ENCODE results near the gene JAZF1.

Gene JAZF1

GRCh38 chr7:28008911-28009310, 171.7 kb downstream of the JAZF1 start:
- no peak for DNase-seq (ENCODE audit: low spot score)

- no peak for DNase-seq (ENCODE audit: low spot score)
These were observed 172.4 kb downstream of the JAZF1 start for GRCh38 chr7:28008171-28008570.

- DNase-seq (ENCODE audit: low spot score), result no peak
These were observed 174.1 kb downstream of the JAZF1 start for GRCh38 chr7:28006491-28006890.

GRCh38 chr7:28005847-28006231, 174.8 kb downstream of the JAZF1 start:
- DNase-seq (ENCODE audit: low spot score), result no peak

- no peak for DNase-seq (ENCODE audit: low spot score)
These were observed 175.3 kb downstream of the JAZF1 start for GRCh38 chr7:28005075-28005846.

GRCh38 chr7:28003408-28003807, 177.2 kb downstream of the JAZF1 start:
- DNase-seq (ENCODE audit: low spot score), result no peak

GRCh38 chr7:28002638-28003037, 178.0 kb downstream of the JAZF1 start:
- DNase-seq (ENCODE audit: low spot score), result no peak

GRCh38 chr7:28001896-28002295, 178.7 kb downstream of the JAZF1 start:
- no peak for DNase-seq (ENCODE audit: low spot score)

- DNase-seq (ENCODE audit: low spot score), result no peak
These were observed 180.8 kb downstream of the JAZF1 start for GRCh38 chr7:27999829-28000228.

GRCh38 chr7:27998382-27998781, 182.2 kb downstream of the JAZF1 start:
- DNase-seq (ENCODE audit: low spot score), result no peak

- no peak for DNase-seq (ENCODE audit: low spot score)
These were observed 183.3 kb downstream of the JAZF1 start for GRCh38 chr7:27997188-27997707.

GRCh38 chr7:27996141-27996540, 184.5 kb downstream of the JAZF1 start:
- DNase-seq (ENCODE audit: low spot score), result no peak

- DNase-seq (ENCODE audit: low spot score), result no peak
These were observed 185.4 kb downstream of the JAZF1 start for GRCh38 chr7:27995228-27995627.

GRCh38 chr7:27994639-27995038, 186.0 kb downstream of the JAZF1 start:
- no peak for DNase-seq (ENCODE audit: low spot score)

GRCh38 chr7:27992755-27993493, 187.7 kb downstream of the JAZF1 start:
- DNase-seq (ENCODE audit: low spot score), result no peak

- no peak for DNase-seq (ENCODE audit: low spot score)
These were observed 188.5 kb downstream of the JAZF1 start for GRCh38 chr7:27992097-27992496.

GRCh38 chr7:27991006-27991528, 189.5 kb downstream of the JAZF1 start:
- no peak for DNase-seq (ENCODE audit: low spot score)

- DNase-seq (ENCODE audit: low spot score), result no peak
These were observed 204.1 kb downstream of the JAZF1 start for GRCh38 chr7:27976531-27976930.

- DNase-seq (ENCODE audit: low spot score), result no peak
These were observed 207.0 kb downstream of the JAZF1 start for GRCh38 chr7:27973625-27974024.

GRCh38 chr7:27972276-27972675, 208.3 kb downstream of the JAZF1 start:
- no peak for DNase-seq (ENCODE audit: low spot score)

GRCh38 chr7:27971171-27971812, 209.3 kb downstream of the JAZF1 start:
- no peak for DNase-seq (ENCODE audit: low spot score)

- DNase-seq (ENCODE audit: low spot score), result no peak
These were observed 210.2 kb downstream of the JAZF1 start for GRCh38 chr7:27970350-27970749.

GRCh38 chr7:27969346-27969745, 211.2 kb downstream of the JAZF1 start:
- DNase-seq (ENCODE audit: low spot score), result no peak

All from HuH-7 (cell line).